GM12874 (cell line): ENCODE data around the gene ADIPOR2.

Experiments
- CTCF ChIP-seq: IDR thresholded peaks from 2 replicates; pipeline ENCODE4 v1.5.1; 2011; ENCODE audit warnings: low read depth, mild to moderate bottlenecking, control low read depth, low read length, moderate library complexity; ENCODE audit not compliant: insufficient read depth

ADIPOR2 gene

GRCh38 chr12:1732914-1733313 is 42.0 kb downstream of the ADIPOR2 start:
- no peak for TF ChIP-seq CTCF

- TF ChIP-seq CTCF, result no peak
Measured at GRCh38 chr12:1737652-1738286, 46.9 kb downstream of the ADIPOR2 start.

- TF ChIP-seq CTCF, result no peak
Measured at GRCh38 chr12:1738446-1738845, 47.6 kb downstream of the ADIPOR2 start.

GRCh38 chr12:1739368-1739767 is 48.5 kb downstream of the ADIPOR2 start:
- no peak for TF ChIP-seq CTCF

- no peak for TF ChIP-seq CTCF
Measured at GRCh38 chr12:1740161-1740948, 49.5 kb downstream of the ADIPOR2 start.

GRCh38 chr12:1741154-1741949 is 50.5 kb downstream of the ADIPOR2 start:
- TF ChIP-seq CTCF, result no peak

- no peak for TF ChIP-seq CTCF
Measured at GRCh38 chr12:1744932-1745331, 54.1 kb downstream of the ADIPOR2 start.
